WTC11 (cell line): ENCODE results near the gene PSMB11.

ENCODE experiments used
- CREB1 ChIP-seq: sonication (generic); formaldehyde crosslinking; IDR thresholded peaks from 2 replicates; pipeline ENCODE4 v1.8.0; 2023; ENCODE audit warnings: mild to moderate bottlenecking, missing genetic modification reagents
- CREM ChIP-seq: sonication (generic); formaldehyde crosslinking; IDR thresholded peaks from 2 replicates; pipeline ENCODE4 v1.8.1; 2022; ENCODE audit warnings: mild to moderate bottlenecking, missing genetic modification reagents, moderate library complexity
- CTCF ChIP-seq: fragments of 200-600 bp; IDR thresholded peaks from 2 replicates; pipeline ENCODE4 v1.8.0; 2022; ENCODE audit warnings: antibody characterized with exemption
- ETV6 ChIP-seq: sonication (generic); formaldehyde crosslinking; IDR thresholded peaks from 2 replicates; pipeline ENCODE4 v1.8.1; 2022; ENCODE audit warnings: mild to moderate bottlenecking, missing genetic modification reagents
- KAT7 ChIP-seq: sonication (generic); formaldehyde crosslinking; IDR thresholded peaks from 2 replicates; pipeline ENCODE4 v1.8.1; 2023; ENCODE audit warnings: missing genetic modification reagents, mild to moderate bottlenecking, borderline replicate concordance
- ZBTB43 ChIP-seq: sonication (generic); formaldehyde crosslinking; IDR thresholded peaks from 2 replicates; pipeline ENCODE4 v1.8.1; 2023; ENCODE audit warnings: mild to moderate bottlenecking, missing genetic modification reagents
- ZNF416 ChIP-seq: fragments of 250-450 bp; sonication (Bioruptor Pico); IDR thresholded peaks from 2 replicates; pipeline ENCODE4 v1.9.0; 2021; ENCODE audit warnings: mild to moderate bottlenecking, inconsistent platforms
- ZSCAN18 ChIP-seq: fragments of 250-450 bp; sonication (Bioruptor Pico); IDR thresholded peaks from 2 replicates; pipeline ENCODE4 v2.1.2; 2022; ENCODE audit warnings: mild to moderate bottlenecking, moderate library complexity

GRCh38 chr14:23078692-23079116 lies 36.7 kb downstream of the PSMB11 start:
- no peak for TF ChIP-seq ETV6 (CRISPR knock-in tag)
- TF ChIP-seq CREM (CRISPR knock-in tag): no peak
- TF ChIP-seq ZNF416 (CRISPR knock-in tag): no peak
- no peak for TF ChIP-seq CTCF
- no peak for TF ChIP-seq KAT7 (CRISPR knock-in tag)
- TF ChIP-seq ZBTB43 (CRISPR knock-in tag): no peak
- no peak for TF ChIP-seq CREB1 (CRISPR knock-in tag)
- no peak for TF ChIP-seq ZSCAN18
